ENCODE results near the gene SCN3A.

Gene SCN3A

GRCh38 chr2:165193178-165193777 is 10.6 kb downstream of the SCN3A start:
- no peak overlapping the region for H3K27ac ChIP-seq
- TF ChIP-seq CTCF (conservative IDR thresholded peaks at IDR 0.05) (no peak), ZFX (IDR thresholded peaks at IDR 0.05) (no peak)

- H3K27ac ChIP-seq = no peak overlapping the region
- TF ChIP-seq CTCF (conservative IDR thresholded peaks at IDR 0.05) (no peak), ZFX (IDR thresholded peaks at IDR 0.05) (no peak)
Observed at GRCh38 chr2:165192729-165193128, 11.1 kb downstream of the SCN3A start.

- H3K27ac ChIP-seq = no peak overlapping the region
- TF ChIP-seq CTCF (conservative IDR thresholded peaks at IDR 0.05) (no peak), ZFX (IDR thresholded peaks at IDR 0.05) (no peak)
Observed at GRCh38 chr2:165191096-165191728, 12.6 kb downstream of the SCN3A start.

- TF ChIP-seq CTCF (conservative IDR thresholded peaks at IDR 0.05) = no peak
- no peak for TF ChIP-seq ZFX (IDR thresholded peaks at IDR 0.05)
- no peak overlapping the region; the same call in 1 of the 2 replicates for H3K27ac ChIP-seq
Observed at GRCh38 chr2:165185633-165186032, 18.2 kb downstream of the SCN3A start.

- no peak for TF ChIP-seq CTCF (conservative IDR thresholded peaks at IDR 0.05)
- TF ChIP-seq ZFX (IDR thresholded peaks at IDR 0.05) = no peak
- H3K27ac ChIP-seq = no peak overlapping the region
Observed at GRCh38 chr2:165182029-165182428, 21.8 kb downstream of the SCN3A start.

- H3K27ac ChIP-seq = no peak overlapping the region
- TF ChIP-seq CTCF (conservative IDR thresholded peaks at IDR 0.05) = no peak
- no peak for TF ChIP-seq ZFX (IDR thresholded peaks at IDR 0.05)
Observed at GRCh38 chr2:165176780-165177179, 27.1 kb downstream of the SCN3A start.

- no peak for TF ChIP-seq CTCF (conservative IDR thresholded peaks at IDR 0.05)
- TF ChIP-seq ZFX (IDR thresholded peaks at IDR 0.05) = no peak
- H3K27ac ChIP-seq = no peak overlapping the region
Observed at GRCh38 chr2:165173215-165173614, 30.6 kb downstream of the SCN3A start.

Measured in C4-2B (cell line).